GM18505 (cell line): ENCODE results near the gene SLAMF1.
"Not testable (repeated sequence)": the region's sequence is repeated elsewhere in the genome, so short reads cannot be mapped to it uniquely, and the experiment has no call there.

ENCODE experiments used
- ATAC-seq: cut with Tn5 transposase; IDR thresholded peaks from one replicate; pipeline ENCODE4 v1.9.1; 2021; ENCODE audit not compliant: unreplicated experiment
- POLR2A ChIP-seq: IDR thresholded peaks from 4 replicates; pipeline ENCODE4 v1.6.1; 2011; ENCODE audit warnings: borderline replicate concordance; ENCODE audit not compliant: insufficient read depth, insufficient read length; ENCODE audit errors: extremely low read depth

SLAMF1 gene

GRCh38 chr1:160577671-160578070, 69.2 kb downstream of the SLAMF1 start:
- no peak for TF ChIP-seq POLR2A
- ATAC-seq, result no peak

GRCh38 chr1:160576884-160577283, 70.0 kb downstream of the SLAMF1 start:
- no peak for TF ChIP-seq POLR2A
- ATAC-seq, result no peak

- no peak for TF ChIP-seq POLR2A
Measured at GRCh38 chr1:160576390-160576789, 70.5 kb downstream of the SLAMF1 start.

GRCh38 chr1:160575112-160575664, 71.7 kb downstream of the SLAMF1 start:
- no peak for ATAC-seq
- TF ChIP-seq POLR2A, result no peak

More at GRCh38 chr1:160576390-160576789, 70.5 kb downstream of the SLAMF1 start:
- ATAC-seq, result no peak

GRCh38 chr1:160570840-160571239, 76.0 kb downstream of the SLAMF1 start:
- no peak for TF ChIP-seq POLR2A
- ATAC-seq, result no peak

- no peak for TF ChIP-seq POLR2A
- no peak for ATAC-seq
Measured at GRCh38 chr1:160569806-160570205, 77.0 kb downstream of the SLAMF1 start.

- no peak for ATAC-seq
- TF ChIP-seq POLR2A, result no peak
Measured at GRCh38 chr1:160567858-160568682, 78.8 kb downstream of the SLAMF1 start.

- TF ChIP-seq POLR2A, result no peak
- no peak for ATAC-seq
Measured at GRCh38 chr1:160567341-160567740, 79.5 kb downstream of the SLAMF1 start.

GRCh38 chr1:160565564-160565963, 81.3 kb downstream of the SLAMF1 start:
- TF ChIP-seq POLR2A, result no peak
- ATAC-seq, result no peak

GRCh38 chr1:160563230-160563629, 83.6 kb downstream of the SLAMF1 start:
- not testable (repeated sequence) for ATAC-seq

- not testable (repeated sequence) for ATAC-seq
Measured at GRCh38 chr1:160562745-160563144, 84.1 kb downstream of the SLAMF1 start.

- ATAC-seq, result no peak
- no peak for TF ChIP-seq POLR2A
Measured at GRCh38 chr1:160560806-160561205, 86.0 kb downstream of the SLAMF1 start.

GRCh38 chr1:160560045-160560705, 86.7 kb downstream of the SLAMF1 start:
- ATAC-seq, result no peak
- no peak for TF ChIP-seq POLR2A

- ATAC-seq, result not testable (repeated sequence)
Measured at GRCh38 chr1:160559437-160559836, 87.4 kb downstream of the SLAMF1 start.
